Stimulated activated naive CD4-positive, alpha-beta T cell (primary cell): Measurements from ENCODE around the gene SVOPL.
"Not testable (repeated sequence)": the region's sequence is repeated elsewhere in the genome, so short reads cannot be mapped to it uniquely, and the experiment has no call there.

Experiments
- DNase-seq, 6 experiments: peaks; one replicate each; lab custom pipeline; 2025; lab: John Stamatoyannopoulos, UW

Gene SVOPL

GRCh38 chr7:138700857-138701536, at the start of gene SVOPL:
TSS of gene SVOPL (minus strand) at chr7:138701362. CDS start at chr7:138679045, 22,317 bp downstream.
- DNase-seq, result no peak

- no peak for DNase-seq
Measured at GRCh38 chr7:138750473-138750872, 49.3 kb upstream of the SVOPL start.

GRCh38 chr7:138749960-138750359, 48.8 kb upstream of the SVOPL start:
- DNase-seq, result peak in 1 of 6 experiments; percentile 8

GRCh38 chr7:138748666-138749065, 47.5 kb upstream of the SVOPL start:
- no peak for DNase-seq

GRCh38 chr7:138746073-138746472, 44.9 kb upstream of the SVOPL start:
- no peak for DNase-seq

GRCh38 chr7:138745189-138745588, 44.0 kb upstream of the SVOPL start:
- DNase-seq, result no peak

GRCh38 chr7:138741453-138741735, 40.2 kb upstream of the SVOPL start:
- no peak for DNase-seq

GRCh38 chr7:138739859-138740258, 38.7 kb upstream of the SVOPL start:
- DNase-seq, result no peak

- DNase-seq, result peak; percentile 64 to 87 (median 76)
Measured at GRCh38 chr7:138738551-138739335, 37.6 kb upstream of the SVOPL start.

GRCh38 chr7:138738114-138738513, 37.0 kb upstream of the SVOPL start:
- DNase-seq, result no peak

GRCh38 chr7:138735399-138735798, 34.2 kb upstream of the SVOPL start:
- no peak for DNase-seq

- not testable (repeated sequence) for DNase-seq
Measured at GRCh38 chr7:138731733-138732132, 30.6 kb upstream of the SVOPL start.

GRCh38 chr7:138729444-138729843, 28.3 kb upstream of the SVOPL start:
- DNase-seq, result no peak

GRCh38 chr7:138727336-138728099, 26.4 kb upstream of the SVOPL start:
- DNase-seq, result no peak

- no peak for DNase-seq
Measured at GRCh38 chr7:138726288-138726687, 25.1 kb upstream of the SVOPL start.

GRCh38 chr7:138720286-138720685, 19.1 kb upstream of the SVOPL start:
- peak in 4 of 6 experiments; percentile 9 to 92 (median 87) for DNase-seq

- DNase-seq, result no peak
Measured at GRCh38 chr7:138716889-138717288, 15.7 kb upstream of the SVOPL start.

- DNase-seq, result no peak
Measured at GRCh38 chr7:138713191-138713590, 12.0 kb upstream of the SVOPL start.

GRCh38 chr7:138712652-138713051, 11.5 kb upstream of the SVOPL start:
- DNase-seq, result no peak

- DNase-seq, result no peak
Measured at GRCh38 chr7:138710536-138711385, 9.6 kb upstream of the SVOPL start.

- no peak for DNase-seq
Measured at GRCh38 chr7:138705167-138705566, 4.0 kb upstream of the SVOPL start.

- DNase-seq, result no peak
Measured at GRCh38 chr7:138701537-138701923, 368 bp upstream of the SVOPL start.
